ENCODE data around the gene CYCS.
A peak's percentile ranks its signal among the peaks of the same experiment; 100 is the strongest.
"Not testable (repeated sequence)": the region's sequence is repeated elsewhere in the genome, so short reads cannot be mapped to it uniquely, and the experiment has no call there.

The CYCS gene

DNA sequence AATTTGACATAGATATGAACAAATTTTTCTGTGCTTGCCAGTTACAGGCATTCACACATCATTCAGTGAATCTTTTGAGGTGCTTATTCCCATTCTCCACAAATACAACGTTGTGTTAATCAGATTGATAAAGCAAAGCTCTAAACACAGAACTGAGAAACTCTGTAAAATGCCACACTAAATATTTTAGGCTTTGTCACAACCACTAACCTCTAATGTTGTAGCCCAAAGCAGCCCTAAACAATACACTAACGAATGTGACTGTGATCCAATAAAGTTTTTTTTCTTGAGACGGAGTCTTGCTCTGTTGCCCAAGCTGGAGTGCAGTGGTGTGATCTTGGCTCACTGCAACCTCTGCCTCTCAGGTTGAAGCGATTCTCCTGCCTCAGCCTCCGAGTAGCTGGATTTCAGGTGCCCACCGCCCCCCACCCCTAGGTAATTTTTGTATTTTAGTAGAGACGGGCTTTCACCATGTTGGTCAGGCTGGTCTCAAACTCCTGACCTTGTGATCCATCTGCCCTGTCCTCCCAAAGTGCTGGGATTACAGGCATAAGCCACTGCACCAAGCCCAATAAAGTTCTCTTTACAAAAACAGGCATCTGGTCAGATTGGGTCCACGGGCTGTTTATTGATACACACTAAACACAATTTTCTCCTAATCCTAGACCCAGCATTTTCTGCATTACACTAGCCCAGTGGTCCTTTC lies 6.9 kb downstream of the CYCS start:
- no peak for DNase-seq

DNA sequence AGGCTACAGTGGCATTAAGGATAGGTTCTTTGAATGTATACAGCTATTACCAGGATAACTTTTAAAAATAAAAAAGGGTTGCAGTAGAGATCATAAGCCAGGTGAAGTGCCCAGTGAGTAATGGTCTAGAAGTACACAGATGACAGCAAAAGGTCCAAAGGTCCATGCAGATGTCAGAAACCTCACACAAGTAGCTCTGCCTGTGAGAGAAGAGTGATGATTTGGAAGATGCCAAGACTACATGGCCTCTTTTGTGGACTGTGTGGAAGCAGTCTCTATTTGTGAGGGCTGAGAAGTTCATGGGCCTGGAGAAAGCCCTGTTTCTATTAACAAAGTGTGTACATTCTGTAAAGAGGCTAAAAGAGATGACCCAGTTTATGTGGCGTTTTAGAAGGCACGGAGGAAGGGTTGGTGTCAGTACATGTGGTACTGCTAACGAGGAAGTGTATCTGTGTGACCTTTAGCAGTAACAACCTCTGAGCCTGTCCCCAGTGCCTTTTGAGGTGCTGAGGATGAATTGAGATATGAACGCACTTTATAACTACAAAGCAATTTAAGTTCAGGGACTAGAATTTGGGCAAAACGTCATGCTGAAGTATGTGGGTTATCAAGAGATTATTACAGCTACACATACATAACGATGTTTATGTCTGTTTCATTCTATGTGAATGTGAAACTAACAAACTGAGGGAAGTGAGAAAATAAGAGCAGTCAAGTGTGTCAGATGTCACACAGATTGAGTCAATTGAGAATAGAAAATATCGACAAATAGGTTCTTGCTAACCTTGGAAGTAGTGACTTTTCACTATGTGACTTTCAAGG lies 7.6 kb downstream of the CYCS start:
- DNase-seq: peak in 2 of 5 experiments; percentile 9 to 60

DNA sequence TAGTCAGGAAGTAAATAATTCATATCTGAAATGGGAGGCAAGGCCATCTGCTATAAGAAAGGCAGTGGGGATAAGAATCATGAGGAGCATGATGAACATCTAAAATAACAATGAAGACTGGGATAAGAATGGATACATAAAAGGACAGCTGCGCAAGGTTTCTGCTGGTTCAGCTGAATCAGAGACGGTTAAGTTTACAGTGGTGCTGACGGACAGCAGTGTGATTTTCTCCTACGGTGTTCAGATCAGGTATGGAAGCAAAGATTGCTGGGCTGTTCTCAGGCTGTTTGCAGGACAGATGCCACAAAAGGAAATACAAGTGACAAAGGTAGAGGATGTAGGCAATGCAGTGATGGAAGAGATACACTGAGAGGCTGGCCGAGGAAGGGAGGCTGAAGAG lies 8.4 kb downstream of the CYCS start:
- no peak for DNase-seq

DNA sequence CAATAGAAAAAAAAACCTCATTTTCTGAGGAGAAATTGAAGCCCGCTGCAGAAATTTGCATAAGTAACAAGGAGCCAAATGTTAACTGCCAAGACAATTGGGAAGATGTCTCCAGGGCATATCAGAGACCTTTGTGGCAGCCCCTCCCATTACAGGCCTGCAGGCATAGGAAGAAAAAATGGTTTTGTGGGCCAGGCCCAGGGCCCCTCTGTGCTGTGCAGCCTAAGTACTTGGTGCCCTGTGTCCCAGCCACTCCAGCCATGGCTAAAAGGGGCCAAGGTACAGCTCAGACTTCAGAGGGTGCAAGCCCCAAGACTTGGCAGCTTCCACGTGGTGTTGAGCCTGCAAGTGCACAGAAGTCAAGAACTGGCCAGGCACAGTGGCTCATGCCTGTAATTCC lies 14.5 kb downstream of the CYCS start:
- DNase-seq: not testable (repeated sequence)

DNA sequence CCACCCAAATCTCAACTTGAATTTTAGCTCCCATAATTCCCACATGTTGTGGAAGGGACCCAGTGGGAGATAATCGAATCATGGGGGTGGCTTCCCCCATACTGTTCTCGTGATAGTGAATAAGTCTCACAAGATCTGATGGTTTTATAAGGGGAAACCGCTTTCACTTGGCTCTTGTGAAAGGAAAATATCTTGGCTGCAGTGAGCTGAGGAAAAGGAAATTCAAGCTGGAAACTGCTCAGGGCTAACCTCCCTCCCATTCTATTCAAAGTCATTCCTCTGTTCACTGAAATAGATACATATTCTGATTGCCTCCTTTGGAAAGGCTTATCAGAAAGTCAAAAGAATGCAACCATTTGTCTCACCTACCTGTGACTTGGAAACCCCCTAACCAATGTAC lies 15.8 kb downstream of the CYCS start:
- no peak for DNase-seq

DNA sequence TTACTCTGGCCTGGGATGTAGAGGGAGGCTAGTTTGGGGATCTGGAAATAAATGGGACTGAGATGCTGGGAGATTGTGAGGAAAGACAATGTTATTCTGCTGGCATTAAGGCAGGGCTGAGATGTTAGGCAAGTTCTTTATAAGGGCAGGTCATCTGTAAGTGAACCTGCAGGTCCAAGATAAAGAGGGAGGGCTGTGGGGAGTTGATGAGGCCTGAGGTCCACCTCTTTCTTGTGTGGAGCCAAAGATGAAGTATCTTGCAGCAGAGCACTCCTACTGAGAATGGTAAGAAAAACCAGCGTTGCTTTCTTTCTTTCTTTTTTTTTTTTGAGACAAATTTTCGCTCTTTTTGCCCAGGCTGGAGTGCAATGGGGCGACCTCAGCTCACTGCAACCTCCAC lies 19.1 kb downstream of the CYCS start:
- no peak for DNase-seq

DNA sequence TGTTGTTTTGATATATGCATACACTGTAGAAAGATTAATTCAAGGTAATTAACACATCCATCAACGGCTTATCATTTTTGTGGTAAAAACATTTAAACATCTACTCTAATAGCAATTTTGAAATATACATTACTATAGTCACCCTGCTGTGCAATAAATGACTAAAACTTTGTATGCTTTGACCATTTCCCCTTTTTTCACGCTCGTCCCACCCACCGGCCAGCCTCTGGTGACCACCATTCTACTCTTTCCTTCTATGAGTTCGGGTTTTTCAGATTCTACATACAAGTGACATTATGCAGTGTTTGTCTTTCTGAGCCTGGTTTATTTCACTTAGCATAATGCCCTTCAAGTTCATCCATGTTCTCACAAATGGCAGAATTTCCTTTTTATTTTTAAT lies 21.3 kb downstream of the CYCS start:
- DNase-seq: no peak

DNA sequence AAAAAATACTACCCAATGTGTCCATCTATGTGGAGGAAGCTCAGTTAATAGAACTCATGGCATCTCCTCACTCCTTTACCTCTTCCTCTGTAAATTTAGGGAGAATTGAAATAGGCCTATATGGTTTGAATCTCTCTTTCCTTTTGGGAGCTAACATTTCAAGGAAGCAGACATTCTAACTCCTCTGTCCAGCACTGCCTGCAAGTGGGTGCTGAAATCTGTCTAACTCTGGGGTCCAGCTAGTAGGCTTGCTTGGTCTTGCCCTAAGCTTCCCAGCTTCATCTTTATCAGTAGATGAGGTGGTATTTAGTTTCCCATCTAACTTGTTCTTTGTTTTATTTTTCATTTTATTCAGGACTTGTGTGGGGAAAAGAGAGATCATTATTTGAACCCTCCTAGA lies 23.2 kb downstream of the CYCS start:
- DNase-seq: no peak

DNA sequence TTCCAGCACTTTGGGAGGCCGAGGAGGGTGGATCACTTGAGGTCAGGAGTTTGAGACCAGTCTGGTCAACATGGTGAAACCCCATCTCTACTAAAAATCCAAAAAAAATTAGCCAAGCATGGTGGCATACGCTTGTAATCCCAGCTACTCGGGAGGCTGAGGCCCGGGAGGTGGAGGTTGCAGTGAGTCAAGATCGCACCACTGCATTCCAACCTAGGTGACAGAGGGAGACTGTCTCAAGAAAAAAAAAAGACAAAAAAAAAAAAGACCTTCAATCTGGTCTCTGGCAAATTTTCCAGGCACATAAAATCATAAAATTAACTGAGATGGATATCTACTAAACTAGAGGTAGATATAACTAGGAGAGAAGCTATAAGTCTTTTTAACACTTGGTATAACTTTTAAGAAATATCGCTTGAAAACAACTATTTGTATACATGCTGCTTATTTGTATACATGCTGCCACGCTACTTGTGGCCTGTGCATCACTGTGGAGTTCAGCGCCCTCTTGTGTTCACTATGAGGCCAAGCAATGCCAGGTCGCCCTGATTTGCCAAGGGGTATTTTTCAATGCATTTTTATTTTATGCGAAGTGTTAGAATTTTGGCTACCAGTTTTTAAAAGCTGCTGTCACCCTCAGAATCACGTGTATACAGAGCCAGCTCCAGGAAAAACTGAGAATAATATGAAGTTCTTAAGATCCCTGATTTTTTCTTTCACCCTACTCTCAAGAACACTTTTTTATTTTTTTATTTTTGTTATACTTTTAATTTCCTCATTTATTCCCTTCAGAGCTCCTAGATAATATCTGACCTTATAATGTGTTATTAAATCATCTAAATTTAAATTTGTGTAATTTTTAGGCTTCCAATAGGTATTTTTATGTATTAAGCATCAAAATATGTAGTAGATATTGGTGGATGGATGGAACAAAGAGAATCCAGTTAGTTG lies 26.7 kb downstream of the CYCS start:
- DNase-seq: peak; percentile 20 to 83 (median 42)

DNA sequence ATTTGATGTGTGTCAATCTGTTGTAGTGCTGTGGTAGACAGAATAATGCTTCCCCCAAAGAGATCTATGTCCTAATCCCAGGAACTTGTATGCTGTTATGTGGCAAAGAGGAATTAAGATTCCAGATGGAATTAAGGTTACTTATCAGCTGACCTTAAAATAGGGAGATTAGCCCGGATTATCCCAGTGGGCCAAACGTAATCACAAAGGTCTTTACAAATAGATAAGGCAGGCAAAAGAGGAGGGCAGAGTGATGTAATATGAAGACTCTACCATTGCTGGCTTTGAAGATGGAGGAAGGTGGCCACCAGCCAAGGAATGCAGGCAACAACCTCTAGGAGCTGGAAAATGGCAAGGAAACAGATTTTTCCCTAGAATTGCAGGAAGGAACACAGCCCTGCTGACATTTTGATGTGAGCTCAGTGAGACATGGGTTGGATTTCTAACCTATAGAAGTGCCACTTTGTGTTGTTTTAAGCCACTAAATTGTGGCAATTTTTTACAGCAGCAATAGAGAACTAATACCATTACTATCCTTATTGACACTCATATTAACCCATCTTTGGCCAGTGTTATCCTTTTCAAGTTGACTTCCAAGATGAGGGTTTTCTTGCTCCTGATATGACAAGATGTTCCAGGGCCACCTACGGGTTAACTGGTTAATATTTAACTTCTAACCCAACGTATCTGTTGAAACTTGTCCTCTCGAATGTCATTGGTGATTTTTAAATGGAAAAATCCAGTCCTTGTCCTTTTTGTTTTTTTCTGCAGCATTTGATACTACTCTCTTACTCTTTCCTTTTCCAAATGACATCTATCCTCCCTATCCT lies 29.3 kb downstream of the CYCS start:
- no peak for DNase-seq

DNA sequence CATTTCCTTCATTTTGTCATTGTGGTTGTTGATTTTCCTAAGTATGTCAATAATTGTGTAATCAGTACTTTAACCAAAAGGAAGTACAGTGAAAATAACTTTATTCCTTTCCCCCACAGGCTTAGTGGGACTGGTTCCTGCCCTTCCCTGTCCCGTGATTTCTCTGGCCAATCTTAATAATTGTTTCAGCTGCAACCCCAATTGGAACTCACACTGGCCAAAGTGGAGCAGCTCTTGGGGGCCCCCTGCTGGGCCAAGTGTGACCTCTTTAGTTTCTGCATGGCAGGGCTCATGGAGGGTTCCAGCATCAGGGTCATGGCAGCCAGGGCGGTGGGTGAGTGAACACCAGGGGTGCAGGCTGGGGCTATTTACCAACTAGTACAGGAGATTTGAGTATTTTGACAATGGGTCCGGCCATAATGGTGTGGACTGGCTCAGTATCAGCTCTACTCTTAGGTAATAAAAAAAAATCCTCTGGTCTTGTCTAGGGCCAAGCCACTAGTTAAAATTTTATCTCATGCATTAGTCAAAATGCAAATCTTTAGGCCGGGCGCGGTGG lies 31.7 kb downstream of the CYCS start:
- DNase-seq: peak; percentile 43 to 75 (median 61)

DNA sequence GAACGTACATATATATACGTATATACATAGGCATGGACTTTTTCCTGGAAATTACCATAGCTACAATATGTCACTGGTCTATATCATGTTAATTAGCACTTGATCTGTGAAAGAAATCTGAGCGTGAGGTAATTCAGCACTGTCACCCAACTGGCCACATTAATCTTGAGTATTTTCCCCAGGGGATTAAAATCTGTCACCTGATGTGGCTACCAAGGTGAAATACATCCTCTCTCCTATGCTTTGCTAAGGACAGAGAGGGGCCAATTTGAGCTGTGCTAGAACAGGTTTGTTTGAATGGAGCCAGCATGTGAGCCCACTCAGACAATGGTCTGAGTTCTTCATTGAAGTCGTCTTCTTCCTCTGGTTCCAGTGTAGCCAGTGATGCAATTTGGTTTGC lies 33.3 kb downstream of the CYCS start:
- no peak for DNase-seq

DNA sequence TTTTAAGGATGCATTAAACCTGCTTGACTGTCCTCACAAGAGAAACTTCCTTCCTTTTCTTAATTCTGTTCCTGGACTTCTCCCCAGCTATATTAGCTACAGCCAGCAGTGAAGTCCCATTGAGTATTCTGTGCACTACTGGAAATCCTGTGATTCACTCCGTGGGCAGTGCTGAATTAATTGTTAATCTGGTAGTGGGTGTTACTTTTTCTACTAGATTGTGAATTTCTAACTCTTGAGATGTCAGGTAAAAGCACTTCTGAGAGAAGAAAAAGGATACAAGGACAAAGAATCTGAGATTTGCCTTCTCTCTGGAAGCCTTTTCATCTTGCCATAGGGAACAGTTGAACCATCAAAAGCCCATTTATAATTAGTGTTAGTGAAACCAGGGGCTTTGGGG lies 33.9 kb downstream of the CYCS start:
- DNase-seq: no peak

DNA sequence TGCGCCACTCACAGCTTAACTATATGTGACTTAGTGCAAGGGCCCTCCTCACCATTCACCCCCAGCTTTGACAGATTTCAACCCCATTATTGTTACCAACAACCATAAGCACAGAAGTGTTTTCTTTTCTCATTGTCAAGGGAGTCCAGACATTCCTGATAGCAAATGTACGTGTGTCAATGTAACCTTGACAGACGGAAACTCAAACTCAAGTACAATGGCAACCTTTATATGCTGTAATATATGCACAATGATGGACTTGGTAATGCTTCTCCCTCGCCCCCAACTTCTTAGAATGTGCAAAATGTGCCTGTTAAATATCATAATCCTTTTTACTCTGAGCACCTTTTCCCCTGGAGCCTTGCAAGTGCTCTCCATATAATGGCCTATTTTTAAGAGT lies 34.7 kb downstream of the CYCS start:
- no peak for DNase-seq

DNA sequence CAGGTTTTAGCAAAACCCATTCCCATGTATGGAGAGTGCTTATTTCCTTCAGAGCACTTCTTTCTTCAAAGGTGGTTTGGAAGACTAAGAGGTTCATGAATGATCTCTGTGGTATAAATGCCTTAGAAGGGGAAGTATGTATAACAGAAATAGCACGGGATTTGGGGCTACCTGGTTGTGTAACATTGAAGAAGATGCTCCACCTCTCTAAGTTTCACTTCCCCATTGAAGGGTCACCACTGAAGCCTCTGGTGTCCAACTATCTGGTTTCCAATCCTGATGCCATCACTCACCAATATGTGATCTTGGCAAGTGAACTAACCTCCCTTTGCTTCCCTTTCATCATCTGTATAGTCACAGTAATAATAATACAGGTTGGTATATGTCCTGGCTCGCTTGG lies 37.2 kb downstream of the CYCS start:
- no peak for DNase-seq

DNA sequence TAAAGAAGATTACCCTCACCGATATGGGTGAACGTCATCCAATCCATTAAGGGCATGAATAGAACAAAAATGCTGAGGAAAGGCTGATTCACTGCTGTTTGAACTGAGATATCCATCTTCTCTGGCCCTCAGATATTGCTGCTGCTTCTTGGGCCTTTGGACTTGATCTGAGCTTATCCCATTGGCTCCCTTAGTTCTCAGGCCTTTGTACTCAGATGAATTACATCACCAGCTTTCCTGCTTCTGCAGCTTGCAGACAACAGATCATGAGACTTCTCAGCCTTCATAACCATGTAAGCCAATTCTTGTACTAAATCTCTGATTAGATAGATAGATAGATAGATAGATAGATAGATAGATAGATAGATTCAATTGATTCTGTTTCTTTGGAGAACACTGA lies 40.2 kb downstream of the CYCS start:
- no peak for DNase-seq

DNA sequence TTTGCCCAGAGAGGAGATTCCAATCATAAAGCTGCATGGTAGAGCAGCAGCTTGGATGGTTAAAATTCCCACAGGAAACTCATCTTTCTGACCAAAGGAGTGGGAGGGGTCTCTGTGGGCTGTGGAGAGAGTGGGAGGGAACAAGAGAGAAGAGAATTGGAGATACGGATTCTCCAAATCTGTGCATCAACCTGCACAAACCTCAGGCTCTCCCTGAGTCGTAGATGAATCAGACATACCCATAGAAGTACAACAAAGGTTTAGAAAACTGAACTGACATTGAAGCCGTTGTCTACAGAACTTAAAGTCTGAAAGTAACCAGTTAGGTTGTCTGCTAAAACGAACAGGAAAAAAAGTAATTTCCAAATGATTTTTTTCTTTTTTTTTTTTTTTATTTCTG lies 41.9 kb downstream of the CYCS start:
- no peak for DNase-seq

DNA sequence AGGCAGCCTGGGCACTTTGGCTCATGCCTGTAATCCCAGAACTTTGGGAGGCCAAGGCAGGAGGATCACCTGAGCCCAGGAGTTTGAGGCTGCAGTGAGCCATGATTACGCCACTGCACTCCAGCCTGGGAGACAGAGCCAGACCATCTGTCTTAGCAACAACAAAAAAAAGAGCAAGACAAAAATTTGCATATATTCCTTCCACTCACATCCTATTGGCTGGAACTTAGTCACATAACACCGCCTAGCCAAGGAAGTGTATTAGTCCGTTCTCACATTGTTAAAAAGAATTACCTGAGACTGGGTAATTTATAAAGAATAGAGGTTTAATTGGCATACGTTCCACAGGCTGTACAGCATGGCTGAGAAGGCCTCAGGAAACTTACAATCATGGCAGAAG lies 43.0 kb downstream of the CYCS start:
- not testable (repeated sequence) for DNase-seq

DNA sequence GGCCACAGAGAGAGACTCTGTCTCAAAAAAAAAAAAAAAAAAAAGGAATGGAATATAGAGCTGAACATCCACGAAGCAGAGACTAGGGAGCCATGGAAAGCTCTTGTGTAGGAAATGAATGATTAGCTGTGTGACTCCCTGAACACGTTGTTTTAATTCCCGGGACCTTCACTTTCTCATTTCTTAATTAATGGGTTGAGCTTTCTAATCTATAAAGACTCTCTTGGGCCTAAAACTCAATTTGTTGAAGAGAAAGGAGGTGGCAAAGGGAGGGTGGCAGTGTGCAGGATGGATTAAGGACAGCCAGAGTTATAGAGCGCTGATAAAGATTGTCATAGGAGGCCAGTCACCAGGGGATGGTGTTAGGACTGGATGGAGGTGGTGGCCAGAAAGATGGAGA lies 48.0 kb downstream of the CYCS start:
- DNase-seq: no peak

DNA sequence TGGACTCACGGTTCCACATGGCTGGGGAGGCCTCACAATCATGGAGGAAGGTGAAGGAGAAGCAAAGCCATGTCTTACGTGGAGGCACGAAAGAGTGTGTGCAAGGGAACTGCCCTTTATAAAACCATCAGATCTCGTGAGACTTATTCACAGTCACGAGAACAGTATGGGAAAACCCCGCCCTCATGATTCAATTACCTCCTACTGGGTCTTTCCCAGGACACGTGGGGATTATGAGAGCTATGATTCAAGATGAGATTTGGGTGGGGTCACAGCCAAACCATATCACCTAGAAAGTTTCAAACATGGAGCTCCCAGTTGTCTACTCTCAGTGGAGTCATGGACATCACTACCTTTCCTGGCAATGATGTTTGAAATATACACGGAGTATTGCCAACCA lies 49.6 kb downstream of the CYCS start:
- DNase-seq: peak in 1 of 5 experiments; percentile 8

DNA sequence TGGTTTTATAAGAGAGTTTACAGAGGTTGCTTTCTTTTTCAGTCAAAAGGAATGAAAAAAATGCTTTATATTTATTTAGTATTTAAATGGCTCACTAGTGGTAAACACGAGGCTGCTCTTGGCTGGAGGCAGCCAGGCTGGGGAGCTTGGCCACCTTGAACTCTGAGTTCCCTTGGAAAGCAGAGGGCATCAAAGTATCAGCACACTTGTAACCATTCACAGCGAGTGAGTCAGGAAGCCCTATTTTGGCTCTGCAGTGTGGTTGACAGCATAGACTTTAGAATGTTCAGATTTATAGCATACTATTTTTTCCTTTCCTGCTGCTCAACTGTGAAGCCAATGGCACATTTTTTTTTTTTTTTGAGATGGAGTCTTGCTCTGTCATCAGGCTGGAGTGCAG lies 51.6 kb downstream of the CYCS start:
- DNase-seq: no peak
